GM19025 (cell line): ENCODE results near the gene REV3L.
"Not testable (repeated sequence)": the region's sequence is repeated elsewhere in the genome, so short reads cannot be mapped to it uniquely, and the experiment has no call there.

Experiments used
- ATAC-seq: cut with Tn5 transposase; IDR thresholded peaks from one replicate; pipeline ENCODE4 v1.9.1; 2021; ENCODE audit warnings: mild to moderate bottlenecking, low read depth, moderate library complexity; ENCODE audit not compliant: unreplicated experiment

REV3L gene

DNA sequence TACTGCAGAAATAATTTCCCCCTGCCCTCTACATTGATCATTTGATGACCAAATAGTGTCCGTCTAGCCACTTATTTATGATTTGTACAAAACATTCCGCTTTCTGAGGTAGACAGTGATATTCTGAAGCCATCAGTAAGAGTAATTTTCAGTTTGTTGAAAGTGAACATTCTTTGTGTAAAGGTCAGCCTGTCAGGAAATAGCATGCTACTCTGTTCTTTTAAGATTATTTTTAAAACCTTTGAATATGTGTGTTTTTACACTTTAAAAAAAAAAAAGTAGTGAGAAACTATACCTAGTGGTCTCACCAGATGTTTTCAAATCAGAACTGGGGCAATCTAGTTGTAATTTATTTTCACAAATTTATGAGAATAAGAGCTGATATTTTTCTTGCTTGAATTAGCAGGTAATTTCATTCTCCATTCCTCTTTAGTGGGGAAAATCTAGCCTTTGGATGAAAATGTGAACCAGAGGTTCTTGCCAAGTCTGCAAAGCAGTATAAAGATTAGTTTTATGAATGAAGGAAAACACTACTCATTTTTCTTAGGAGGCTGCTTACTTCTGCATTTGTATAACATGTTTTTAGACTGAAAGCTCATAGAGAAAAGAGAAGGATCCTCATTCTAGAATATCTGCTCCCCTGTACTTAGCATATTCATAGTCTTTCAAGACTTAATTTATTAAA lies 12.1 kb upstream of the REV3L start:
- no peak for ATAC-seq

DNA sequence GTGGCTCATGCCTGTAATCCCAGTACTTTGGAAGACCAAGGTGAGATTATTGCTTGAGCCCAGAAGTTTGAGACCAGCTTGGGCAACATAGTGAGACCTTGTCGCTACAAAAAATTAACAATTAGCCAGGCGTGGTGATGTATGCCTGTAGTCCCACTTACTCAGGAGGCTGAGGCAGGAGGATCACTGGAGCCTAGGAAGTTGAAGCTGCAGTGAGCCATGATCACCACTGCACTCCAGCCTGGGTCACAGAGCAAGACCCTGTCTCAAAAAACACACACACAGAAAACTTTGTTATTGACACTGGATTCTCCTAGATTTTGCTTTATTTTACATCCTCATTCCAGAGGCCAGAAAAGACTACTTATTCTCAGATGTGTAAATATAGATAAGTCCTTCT lies 9.5 kb upstream of the REV3L start:
- no peak for ATAC-seq

DNA sequence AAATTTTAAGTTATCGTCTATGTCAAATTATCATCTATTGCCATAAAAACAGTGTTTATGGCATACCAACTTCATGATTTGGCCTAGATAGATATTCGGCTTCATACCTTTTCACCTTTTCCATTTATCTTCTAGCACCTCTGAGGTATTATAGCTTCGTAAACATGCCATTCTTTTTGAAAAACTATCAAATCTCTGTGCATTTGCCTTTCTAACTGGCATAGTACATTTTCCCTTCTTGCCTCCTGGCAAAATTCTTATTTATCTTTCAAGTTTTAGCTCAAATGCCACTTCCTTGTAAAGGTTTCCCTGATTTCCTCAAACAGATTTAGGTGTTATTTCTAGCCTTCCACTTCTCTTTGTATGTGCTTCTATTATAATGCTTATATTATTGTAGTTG lies 7.0 kb upstream of the REV3L start:
- ATAC-seq: no peak

DNA sequence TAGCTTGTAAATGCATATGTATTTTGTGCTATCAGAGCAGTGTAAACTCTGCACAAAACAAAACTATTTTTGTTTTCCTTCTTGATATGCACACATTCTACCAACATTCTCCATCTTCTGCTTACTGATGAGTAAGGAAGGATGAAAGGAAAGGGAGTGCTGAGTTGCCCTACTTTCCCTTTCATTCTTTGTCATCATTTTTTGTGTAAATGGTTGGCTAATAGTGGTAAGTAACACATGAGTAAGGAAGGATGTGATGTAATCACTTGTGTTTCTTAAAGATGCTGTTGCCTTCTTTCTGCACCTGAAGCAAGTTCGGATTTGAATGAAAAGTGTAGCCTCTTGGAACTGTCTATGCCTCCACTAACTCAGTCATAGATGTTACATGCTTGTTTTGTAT lies 4.6 kb upstream of the REV3L start:
- no peak for ATAC-seq

DNA sequence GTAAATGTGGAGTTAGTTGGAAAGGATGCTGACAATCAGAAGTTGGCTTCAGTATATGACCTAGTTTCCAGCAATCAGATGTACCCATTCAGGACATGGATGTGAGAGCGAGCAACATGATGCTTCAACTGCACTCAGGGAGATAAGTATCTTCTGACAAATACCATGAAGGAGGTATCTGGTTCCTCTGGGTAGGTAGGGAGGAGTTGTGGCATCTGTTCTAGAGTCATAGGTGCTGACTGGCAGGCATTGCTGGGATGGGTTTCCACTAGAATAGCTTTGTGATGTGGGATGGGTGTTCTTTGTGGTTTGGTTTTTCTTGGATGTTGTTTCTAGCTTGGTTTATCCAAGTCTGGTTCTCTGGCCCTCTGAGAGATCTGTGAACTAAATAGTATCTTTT lies 3.9 kb upstream of the REV3L start:
- ATAC-seq: no peak

DNA sequence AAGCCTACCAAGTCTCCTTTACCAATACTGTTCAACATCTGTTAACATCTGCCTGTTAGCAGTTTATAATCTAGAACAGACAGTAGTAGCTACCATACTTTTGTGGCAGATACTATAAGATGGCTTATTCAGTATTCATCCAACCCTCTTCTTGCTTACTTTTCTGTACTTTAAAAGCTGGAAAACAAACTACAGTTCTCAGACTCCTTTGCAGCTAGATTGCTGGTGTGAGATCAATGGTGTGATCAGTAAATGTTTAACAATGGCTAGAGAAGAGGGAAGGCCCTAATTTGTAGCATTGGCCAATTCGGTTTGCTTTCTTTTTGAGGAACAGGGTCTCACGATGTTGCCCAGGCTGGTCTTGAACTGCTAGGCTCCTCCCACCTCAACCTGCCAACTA lies 3.5 kb upstream of the REV3L start:
- ATAC-seq: no peak

DNA sequence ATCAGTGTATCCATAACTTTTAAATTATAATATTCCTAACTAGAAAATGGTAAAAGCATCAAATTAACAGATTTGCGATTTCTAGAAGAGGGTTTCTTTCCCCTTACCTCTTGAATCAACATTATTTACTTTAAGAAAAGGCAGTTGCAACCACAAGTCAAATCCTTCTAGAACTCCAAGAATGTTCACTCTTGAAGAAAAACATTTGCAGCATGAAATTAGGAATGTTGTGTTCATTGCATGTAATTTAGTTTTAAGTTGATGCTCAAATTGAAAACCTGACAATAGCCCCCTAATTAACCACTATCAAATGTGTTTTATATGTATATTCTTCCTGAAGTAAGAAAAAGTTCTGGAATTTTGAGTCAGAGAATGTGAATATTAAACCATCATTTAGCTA lies 2.3 kb upstream of the REV3L start:
- ATAC-seq: no peak

DNA sequence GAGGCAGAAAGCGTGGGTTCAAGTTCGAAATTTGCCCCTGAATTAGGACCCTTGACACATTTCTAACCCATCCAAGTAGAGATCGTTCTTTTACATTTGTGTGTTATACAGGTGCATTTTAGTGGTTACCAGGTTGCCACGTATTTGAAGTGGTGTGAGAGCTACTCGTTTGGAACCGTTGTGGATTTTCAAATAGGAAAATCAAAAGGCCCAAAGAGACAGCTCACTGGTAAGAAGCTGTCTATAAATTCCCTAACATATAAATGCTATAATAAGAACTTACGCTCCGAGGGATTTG lies 1.6 kb upstream of the REV3L start:
- ATAC-seq: no peak

DNA sequence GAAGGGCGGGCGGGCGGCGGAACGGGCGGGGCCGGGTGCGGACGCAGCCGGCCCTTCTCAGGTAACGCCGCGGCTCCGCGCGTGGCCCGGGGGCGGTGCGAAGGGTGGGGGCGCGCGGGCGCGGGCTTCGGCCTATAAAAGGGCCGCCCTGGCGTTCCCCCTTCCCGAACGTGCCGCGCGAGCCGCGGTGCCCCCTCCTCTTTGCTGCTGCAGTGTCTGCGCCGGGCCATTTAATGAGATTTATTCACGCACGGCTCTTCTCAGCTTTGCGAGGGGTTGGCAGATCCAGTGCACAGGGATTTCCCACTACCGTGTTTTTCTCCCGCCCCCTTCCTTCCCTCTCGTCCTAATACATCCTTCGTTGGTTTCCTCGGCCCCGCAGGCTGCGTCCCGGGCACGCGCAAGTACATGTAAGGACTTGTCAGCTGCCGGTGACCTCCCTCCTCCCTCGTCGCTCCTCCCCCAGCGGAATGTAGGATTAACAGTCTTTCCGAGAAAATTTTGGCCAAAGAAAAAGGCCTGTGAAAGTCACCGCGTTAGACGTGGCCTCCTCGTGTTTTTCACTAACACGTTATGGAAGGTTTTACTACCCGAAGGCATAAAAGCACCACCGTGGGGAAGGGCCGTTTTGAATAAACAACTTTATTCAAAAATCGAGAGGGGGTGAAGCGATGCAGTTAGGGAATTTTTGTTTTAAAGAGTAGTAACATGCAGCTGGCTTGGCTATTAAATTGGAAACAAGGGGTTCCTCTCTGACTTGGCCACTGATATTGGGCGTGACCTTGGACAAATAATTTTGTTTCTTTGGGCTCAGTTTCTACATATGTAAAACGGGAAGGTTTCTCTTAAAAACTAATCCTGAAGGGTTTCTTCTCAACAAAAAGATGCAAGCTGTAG lies 966 bp upstream of the REV3L start:
- peak; percentile 49 for ATAC-seq

DNA sequence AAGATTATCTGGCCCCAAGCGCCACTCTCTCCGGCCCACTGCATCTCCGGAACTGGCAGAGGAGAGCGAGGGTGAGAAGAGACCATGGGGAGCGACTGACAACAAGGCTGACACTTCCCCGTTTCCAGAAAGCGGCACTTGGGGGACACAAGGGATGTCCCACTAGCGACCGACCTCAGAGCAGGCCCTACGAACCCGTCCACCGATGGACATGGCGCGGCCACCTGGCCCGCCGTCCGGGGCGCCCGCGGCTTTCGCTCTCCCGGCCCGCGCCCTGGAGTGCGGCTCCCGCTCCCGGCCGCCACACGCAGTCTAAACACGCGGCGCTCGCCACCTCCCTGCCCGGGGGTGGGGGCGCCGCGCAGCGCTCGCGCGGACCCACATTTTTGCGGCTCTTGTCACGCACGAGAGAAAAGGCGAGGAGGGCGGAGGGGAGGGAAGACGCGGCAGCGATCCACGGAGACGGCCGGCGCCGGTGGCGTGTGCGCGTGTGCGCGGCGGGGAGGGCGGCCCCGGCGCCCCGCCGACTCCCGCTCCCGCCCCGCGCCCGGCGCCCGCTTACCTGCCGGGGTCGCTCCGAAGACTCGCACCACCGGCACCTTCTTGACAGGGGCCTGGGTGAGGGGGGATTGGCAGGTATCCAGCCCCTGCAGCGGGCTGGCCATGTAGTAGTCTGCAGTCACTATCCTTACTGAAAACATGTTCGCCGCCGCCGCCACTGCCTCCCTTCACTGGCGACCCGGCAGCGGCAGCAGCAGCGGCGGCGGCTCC lies 645 bp downstream of the REV3L start:
- peak; percentile 18 for ATAC-seq

DNA sequence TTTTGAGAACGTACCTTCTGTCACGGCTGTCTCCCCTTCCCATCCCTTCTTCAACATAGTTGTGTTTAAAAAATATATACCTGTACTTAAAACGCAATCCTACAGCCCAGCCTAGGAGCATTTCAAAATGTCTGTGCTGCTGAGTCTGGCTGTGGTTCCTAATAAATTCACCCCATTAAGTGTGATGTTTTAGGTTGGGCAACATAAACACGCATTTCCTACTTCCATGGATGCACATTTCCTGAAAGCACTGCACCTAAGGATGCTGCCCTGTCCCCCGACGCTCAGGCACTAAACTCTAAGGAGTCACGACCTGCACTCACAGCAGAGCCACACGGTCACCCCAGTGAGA lies 1.2 kb downstream of the REV3L start:
- no peak for ATAC-seq

DNA sequence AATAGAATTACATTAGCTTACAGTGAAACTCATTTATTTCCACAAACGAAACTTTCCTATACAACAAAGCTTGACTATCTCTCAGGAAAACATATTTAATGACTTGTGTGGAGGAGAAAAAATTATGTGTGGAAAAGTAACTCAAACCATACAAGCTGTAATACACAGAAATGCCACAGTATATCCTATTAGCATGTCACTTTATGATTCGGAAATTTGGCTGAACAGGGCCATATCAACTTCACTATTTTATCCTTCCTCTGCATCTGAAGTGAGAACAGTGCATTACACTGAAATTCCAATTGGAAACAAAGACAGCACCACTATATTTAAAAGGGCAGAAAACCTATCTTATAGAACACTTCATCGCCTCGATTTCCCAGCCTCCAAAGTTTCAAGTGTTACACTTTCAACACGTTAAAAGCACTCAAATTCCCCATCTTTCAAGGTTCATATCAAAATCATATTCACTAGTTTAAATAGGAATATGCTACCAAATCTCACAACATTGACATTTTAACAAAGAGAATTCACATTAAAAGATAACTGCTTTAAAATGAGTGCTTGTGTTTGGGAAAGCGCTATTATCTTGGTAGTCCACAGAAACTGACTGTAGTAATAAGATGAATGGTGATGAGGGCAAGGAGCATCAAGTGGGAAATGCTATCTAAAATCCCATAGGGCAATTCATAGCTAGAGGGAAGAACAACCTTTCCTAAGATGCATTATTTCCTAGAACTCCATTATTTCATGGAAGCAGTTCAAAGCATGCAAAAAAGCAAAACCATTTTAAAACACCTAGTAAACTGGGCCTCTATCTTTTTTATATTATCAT lies 1.8 kb downstream of the REV3L start:
- no peak for ATAC-seq

DNA sequence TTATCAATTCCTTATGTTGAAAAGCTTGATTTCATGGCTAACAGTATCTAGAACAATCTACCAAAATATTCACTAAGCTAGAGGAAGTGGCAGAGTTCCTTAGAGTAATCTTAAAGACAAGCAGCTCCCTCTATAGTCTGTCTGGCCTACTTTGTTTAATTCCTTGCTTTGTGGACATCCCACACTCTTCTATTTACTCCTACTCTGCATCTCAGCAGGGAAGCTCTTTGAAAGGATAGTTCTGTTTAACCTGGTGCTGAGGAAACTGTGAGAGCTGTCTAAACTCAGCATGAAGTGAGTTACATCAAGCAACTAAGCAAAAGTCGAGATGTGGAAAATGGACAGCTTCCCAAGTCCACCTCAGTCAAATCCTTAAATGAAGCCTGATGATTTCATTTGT lies 4.3 kb downstream of the REV3L start:
- ATAC-seq: no peak

DNA sequence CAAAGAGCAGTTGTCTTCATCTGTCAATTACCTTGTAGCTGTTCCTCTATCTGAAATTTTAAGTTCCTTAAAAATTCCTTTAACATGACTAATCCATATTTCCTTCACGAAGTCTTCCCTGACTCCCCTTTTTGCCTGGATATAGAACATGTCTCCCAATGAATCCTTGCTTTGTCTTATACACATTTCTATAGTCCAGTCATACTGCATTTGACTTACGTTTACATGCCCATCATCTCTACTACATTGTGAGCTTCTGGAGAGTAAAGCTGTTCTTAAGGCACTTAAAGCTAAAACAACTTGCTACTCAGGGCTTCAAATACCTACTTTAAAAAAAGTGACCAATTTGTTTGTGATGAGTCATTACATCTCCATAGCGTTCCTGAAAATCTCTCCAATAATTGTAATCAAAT lies 4.9 kb downstream of the REV3L start:
- ATAC-seq: no peak

DNA sequence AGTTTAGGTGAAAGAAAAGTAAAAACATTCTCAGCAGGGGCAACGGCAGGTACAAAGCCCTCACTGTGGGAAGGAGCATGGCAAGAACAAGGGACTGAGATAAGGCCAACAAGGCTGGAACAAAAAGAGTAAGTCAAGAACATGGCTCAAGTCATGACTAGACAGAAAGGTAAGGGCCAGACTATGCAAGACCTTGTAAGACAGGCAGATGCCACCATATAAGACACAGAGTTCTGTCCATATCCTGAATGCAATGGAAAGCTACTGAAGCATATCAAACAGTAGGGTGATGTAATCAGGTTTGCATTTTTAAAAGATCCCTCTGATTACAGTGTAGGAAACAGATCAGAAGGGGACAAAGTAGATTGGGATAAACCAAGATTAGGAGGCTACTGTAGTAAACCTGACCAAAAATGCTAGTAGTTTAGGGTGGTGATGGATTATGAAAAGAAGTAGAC lies 5.5 kb downstream of the REV3L start:
- ATAC-seq: no peak

DNA sequence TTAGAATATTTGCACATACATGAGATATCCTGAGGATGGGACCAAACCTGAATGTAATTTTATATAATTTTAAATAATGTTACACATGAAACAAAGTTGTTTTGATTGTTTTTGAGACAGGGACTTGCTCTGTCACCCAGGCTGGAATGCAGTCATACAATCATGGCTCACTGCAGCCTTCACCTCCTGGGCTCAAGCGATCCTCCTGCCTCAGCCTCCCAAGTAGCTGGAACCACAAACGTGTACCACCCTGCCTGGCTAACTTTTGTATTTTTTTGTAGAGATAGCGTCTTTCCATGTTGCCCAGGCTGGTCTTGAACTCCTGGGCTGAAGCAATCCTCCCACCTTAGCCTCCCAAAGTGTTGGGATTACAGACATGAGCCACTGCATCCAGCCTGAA lies 7.0 kb downstream of the REV3L start:
- not testable (repeated sequence) for ATAC-seq

DNA sequence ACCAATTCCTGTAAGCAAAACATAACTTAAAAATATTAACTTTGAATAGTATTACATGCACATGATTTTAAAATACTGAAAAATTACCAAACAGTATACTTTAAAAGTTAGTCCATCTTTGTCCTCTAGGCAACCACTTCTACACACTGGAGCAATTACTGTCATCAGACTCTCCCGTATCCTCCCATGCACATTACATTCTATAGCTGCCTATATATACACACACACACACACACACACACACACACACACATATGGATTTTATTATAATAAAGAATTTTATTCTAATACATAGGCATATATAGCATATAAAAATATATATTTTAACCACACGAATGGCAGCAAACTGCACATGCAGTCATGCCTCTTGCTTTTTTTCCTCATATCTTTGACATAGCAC lies 8.2 kb downstream of the REV3L start:
- ATAC-seq: no peak

DNA sequence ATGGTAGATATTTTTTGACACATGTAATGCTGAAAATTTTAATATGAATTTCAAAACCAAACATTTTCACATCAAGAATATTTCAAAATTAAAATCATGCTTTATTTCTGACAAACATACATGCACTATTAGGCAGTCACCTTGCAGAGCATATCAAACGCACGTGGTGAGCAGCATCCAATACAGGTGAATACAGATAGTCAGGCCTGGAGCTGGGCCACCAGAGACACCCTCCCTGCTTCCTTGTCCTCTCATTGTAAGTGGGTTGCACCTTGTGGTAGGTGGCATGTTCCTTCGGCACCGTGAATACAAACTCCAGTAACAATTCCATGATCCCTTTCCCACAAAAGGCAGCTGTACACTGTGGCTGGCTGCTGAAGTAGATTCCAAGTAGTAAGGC lies 8.9 kb downstream of the REV3L start:
- no peak for ATAC-seq

DNA sequence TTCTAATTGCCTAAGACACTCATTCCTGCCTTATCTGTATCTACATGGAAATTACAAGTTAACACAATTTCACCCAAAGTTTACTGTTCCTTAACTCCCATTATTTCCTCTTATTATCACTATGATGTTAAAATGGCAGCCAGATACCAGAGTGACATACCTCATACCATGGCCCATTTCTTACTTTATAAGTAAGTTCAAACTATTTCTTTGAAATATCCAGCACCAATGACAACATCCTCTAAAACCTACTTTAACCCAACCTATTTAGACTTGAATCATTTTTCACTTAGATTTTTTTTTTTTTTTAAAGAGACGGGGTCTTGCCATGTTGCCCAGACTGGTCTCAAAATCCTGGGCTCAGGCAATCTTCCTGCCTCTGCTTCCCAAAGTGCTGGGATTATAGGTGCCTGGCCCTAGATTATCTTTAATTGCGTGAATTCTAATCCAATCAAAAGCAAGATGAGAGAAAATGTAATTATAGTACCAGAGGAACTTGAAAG lies 10.0 kb downstream of the REV3L start:
- no peak for ATAC-seq

DNA sequence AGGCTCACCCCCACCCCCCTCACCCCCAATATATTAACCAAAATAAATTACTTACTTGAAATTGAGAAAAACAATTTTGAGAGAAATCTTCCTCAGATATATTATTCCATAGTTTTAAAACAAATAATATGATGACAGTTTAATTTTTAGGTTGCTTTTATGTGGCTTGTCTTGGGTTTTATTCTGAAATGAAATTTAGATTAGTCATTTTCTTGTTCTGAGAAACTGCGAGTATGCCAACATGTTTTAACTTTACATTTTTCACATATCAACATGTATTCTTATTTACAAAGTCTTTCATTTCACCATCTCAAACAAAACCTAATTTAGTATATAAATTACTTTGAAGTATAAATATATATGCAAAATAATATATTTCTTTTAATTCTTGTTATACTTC lies 11.1 kb downstream of the REV3L start:
- ATAC-seq: no peak
